B cell (primary cell): ENCODE data around the gene DTNA.

Source experiments
- EZH2 ChIP-seq: IDR thresholded peaks from 2 replicates; pipeline ENCODE4 v1.6.1; 2012; ENCODE audit warnings: borderline replicate concordance, low read depth, mild to moderate bottlenecking, moderate library complexity, low read length; ENCODE audit not compliant: insufficient read depth, poor library complexity, severe bottlenecking
- TF ChIP-seq, protein P1 (sequence below): fragments of 200-600 bp; IDR thresholded peaks from one replicate; pipeline ENCODE4 v1.8.0; 2022; ENCODE audit warnings: antibody characterized with exemption, mild to moderate bottlenecking

DNA sequence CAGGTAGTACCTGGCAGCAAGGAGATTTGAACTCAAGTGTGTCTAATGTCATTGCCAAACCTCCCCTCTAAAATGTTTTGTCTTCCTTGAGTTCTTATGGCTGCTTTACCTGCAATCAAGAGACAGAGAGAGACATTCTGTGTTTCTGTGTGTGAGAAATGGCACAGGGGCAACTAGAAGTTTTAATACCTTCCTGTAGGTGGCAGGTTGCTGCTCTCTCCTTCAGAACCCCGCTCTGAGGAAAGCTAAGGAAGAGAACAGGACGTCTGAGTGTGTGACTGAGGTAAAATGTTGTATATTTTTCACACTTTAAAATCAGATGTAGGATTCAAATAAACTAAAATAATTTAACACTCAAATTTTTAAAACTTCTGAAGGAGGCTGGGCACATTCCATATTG is 19.2 kb downstream of the DTNA start:
- TF ChIP-seq, protein P1, sequence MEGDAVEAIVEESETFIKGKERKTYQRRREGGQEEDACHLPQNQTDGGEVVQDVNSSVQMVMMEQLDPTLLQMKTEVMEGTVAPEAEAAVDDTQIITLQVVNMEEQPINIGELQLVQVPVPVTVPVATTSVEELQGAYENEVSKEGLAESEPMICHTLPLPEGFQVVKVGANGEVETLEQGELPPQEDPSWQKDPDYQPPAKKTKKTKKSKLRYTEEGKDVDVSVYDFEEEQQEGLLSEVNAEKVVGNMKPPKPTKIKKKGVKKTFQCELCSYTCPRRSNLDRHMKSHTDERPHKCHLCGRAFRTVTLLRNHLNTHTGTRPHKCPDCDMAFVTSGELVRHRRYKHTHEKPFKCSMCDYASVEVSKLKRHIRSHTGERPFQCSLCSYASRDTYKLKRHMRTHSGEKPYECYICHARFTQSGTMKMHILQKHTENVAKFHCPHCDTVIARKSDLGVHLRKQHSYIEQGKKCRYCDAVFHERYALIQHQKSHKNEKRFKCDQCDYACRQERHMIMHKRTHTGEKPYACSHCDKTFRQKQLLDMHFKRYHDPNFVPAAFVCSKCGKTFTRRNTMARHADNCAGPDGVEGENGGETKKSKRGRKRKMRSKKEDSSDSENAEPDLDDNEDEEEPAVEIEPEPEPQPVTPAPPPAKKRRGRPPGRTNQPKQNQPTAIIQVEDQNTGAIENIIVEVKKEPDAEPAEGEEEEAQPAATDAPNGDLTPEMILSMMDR: no peak
- TF ChIP-seq EZH2: no peak
